ENCODE results near the gene AKR7A3.
A peak's percentile ranks its signal among the peaks of the same experiment; 100 is the strongest.
"Not testable (repeated sequence)": the region's sequence is repeated elsewhere in the genome, so short reads cannot be mapped to it uniquely, and the experiment has no call there.

Gene AKR7A3

GRCh38 chr1:19258353-19258752, 30.2 kb downstream of the AKR7A3 start:
- TF ChIP-seq, protein P1, sequence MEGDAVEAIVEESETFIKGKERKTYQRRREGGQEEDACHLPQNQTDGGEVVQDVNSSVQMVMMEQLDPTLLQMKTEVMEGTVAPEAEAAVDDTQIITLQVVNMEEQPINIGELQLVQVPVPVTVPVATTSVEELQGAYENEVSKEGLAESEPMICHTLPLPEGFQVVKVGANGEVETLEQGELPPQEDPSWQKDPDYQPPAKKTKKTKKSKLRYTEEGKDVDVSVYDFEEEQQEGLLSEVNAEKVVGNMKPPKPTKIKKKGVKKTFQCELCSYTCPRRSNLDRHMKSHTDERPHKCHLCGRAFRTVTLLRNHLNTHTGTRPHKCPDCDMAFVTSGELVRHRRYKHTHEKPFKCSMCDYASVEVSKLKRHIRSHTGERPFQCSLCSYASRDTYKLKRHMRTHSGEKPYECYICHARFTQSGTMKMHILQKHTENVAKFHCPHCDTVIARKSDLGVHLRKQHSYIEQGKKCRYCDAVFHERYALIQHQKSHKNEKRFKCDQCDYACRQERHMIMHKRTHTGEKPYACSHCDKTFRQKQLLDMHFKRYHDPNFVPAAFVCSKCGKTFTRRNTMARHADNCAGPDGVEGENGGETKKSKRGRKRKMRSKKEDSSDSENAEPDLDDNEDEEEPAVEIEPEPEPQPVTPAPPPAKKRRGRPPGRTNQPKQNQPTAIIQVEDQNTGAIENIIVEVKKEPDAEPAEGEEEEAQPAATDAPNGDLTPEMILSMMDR (conservative IDR thresholded peaks at IDR 0.05; ENCODE audit: low read depth, low read length), result no peak
- no peak for DNase-seq (ENCODE audit: low read depth)
- H3K4me3 ChIP-seq (ENCODE audit: low read length), result no peak overlapping the region

DNA sequence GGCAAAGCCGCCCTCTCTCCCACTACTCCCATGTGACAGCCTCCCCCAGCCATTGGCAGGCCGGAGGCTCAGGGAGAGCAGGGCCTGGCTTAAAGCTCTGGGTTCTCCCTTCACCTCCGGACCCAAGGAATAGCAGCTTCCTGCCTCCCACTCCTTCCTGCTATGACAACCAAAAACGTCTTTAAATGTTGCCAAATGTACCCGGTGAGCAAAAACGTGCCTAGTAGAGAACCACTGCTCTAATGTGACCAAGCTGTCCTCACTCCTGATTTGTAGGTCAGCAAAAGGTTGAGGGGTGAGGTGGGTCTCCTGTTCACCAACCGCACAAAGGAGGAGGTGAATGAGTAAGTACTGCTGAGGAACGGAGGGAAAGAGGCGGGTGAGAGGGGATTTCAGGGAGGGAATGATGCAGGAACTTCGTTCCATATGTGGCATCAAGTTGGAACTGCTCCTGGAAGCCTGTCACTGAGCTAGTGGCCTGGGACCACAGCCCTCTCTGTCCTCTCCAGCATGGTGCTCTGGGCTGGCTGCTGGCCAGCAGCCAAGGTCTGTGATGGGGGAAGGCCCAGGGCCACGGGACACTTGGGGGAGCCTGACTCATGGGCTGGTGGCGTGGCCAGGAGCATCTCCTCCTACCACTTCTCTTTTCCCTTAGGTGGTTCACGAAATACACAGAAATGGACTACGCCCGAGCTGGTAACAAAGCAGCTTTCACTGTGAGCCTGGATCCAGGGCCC, 31.2 kb downstream of the AKR7A3 start:
- H3K4me3 ChIP-seq (ENCODE audit: low read length), result no peak overlapping the region
- DNase-seq (ENCODE audit: low read depth), result no peak
- TF ChIP-seq, protein P1 (conservative IDR thresholded peaks at IDR 0.05; ENCODE audit: low read depth, low read length), result no peak

DNA sequence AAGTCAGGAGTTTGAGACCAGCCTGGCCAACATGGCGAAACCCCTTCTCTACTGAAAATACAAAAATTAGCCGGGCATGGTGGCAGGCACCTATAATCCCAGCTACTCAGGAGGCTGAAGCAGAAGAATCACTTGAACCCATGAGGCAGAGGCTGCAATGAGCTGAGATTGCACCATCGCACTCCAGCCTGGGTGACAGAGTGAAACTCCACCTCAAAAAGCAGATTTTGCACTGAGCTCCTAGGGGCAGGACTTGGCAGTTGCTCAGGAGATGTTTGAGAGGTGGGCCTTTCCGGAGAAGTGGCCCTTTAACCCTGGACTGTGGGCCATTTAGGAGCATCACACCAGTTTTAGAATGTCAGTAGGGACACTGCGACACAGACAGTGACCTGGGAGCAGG, 32.3 kb downstream of the AKR7A3 start:
- H3K4me3 ChIP-seq (ENCODE audit: low read length); DNase-seq (ENCODE audit: low read depth): not testable (repeated sequence)

DNA sequence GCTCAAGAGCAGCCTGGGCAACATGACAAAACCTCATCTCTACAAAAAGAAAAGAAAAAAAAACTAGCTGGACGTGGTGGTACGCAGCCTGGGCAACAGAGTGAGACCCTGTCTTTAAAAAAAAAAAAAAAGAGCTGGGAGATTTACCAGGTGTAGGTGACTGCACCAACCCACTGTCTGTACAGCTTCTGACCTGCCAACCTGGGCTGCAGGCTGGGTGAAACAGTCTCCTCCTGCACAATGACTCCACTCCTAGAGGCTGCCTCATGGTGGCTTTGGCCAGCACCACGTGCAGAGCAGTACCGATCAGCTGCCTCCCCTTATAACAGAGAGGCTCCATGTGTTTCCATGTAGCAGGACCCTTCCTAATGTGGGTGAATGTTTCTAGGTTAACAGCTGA, 33.3 kb downstream of the AKR7A3 start:
- TF ChIP-seq, protein P1 (conservative IDR thresholded peaks at IDR 0.05; ENCODE audit: low read depth, low read length), result no peak
- DNase-seq (ENCODE audit: low read depth), result no peak
- H3K4me3 ChIP-seq (ENCODE audit: low read length), result no peak overlapping the region

- no peak overlapping the region for H3K4me3 ChIP-seq (ENCODE audit: low read length)
- no peak for DNase-seq (ENCODE audit: low read depth)
- TF ChIP-seq, protein P1 (conservative IDR thresholded peaks at IDR 0.05; ENCODE audit: low read depth, low read length), result no peak
Observed at GRCh38 chr1:19254416-19254815, 34.2 kb downstream of the AKR7A3 start.

GRCh38 chr1:19251305-19252196, 37.0 kb downstream of the AKR7A3 start, which contains the start of the genes EMC1 and MRTO4:
TSS of gene EMC1 (minus strand) at chr1:19251524. CDS start at chr1:19251509, 15 bp downstream.
TSS of gene MRTO4 (plus strand) at chr1:19251805. CDS start at chr1:19251836, 31 bp downstream.
- H3K4me3 ChIP-seq (ENCODE audit: low read length), result peak within 1 kb of the TSS; percentile 99
- DNase-seq (ENCODE audit: low read depth), result peak; percentile 44
- TF ChIP-seq, protein P1 (conservative IDR thresholded peaks at IDR 0.05; ENCODE audit: low read depth, low read length), result no peak

DNA sequence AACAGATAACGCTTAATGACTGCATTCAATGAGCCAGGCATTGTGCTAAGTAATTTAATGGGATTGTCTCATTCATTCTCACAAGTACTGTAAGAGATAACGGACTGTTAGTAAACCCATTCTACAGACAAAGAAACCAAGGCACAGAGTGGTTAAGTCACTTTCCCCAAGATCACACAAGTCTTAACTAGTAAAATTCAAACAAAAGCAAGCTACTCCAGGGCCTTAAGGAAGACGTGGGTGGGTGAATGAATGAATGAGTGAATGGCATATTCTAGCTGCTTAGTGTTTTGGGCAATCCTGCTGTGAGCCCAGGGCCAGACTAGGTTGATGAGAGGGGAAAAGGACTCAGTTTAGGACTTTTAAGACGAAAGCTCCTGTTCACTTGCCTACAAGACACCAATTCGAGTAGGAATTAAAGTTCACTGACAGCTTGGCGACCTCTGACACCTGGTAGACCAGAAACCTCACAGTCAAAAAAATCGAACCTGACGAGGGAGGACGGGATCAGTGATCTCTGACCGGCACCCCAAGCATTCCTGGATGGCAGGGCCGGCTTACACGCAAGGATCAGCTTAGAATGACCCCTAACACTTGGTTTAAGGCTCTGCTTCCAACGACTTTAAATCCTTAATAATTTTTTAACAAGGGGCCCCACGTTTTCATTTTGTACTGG, 37.8 kb downstream of the AKR7A3 start:
- peak overlapping the region; percentile 99 for H3K4me3 ChIP-seq (ENCODE audit: low read length)
- TF ChIP-seq, protein P1 (conservative IDR thresholded peaks at IDR 0.05; ENCODE audit: low read depth, low read length), result no peak
- no peak for DNase-seq (ENCODE audit: low read depth)

Measured in retinal pigment epithelial cell (primary cell).